IPS-NIHi7 (cell line): Measurements from ENCODE around the gene NSRP1.
A peak's percentile ranks its signal among the peaks of the same experiment; 100 is the strongest.
"Not testable (repeated sequence)": the region's sequence is repeated elsewhere in the genome, so short reads cannot be mapped to it uniquely, and the experiment has no call there.

ENCODE experiments used
- DNase-seq: peaks from one replicate; pipeline ENCODE4 v3.0.0; 2012; ENCODE audit warnings: mixed read lengths; ENCODE audit errors: extremely low spot score

NSRP1 gene

DNA sequence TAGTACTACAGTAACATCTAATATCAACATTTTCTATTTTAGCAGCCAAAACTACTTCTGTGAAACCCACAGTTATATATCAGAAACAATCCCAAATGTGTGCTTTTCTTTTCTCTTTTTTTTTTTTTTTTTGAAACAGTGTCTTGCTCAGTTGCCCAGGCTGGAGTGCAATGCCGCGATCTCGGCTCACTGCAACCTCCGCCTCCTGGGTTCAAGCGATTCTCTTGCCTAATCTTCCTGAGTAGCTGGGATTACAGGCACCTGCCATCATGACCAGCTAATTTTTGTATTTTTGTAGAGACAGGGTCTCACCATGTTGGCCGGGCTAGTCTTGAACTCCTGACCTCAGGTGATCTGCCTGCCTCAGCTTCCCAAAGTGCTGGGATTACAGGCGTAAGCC, 2.0 kb downstream of the NSRP1 start:
- DNase-seq: not testable (repeated sequence)

DNA sequence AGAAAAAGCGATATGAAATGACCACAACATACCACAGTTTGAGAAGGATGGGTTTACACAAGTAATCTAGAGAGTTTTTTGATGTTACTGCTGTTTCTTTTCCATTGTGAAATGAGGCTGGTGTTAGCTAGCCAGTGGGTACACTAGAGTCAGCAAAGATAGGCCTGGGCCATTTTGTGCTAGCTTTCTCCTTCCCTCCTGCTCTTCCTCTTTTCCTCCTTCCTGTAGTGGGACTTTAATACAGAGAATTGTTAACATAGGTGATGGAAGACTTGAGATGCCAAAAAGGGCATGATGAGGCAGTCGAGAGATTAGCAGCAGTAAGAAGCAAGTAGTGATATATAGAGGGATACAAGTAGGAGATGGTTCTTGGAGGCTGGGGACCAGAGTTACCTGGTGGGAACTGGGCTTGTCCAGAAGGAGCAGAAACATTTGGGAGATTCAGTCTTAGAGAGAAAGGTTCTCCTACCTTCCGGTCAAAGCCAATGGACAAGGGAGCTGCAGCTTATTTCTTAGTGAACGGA, 7.7 kb downstream of the NSRP1 start:
- no peak for DNase-seq

GRCh38 chr17:30130121-30130520, 13.5 kb downstream of the NSRP1 start:
- DNase-seq: no peak

GRCh38 chr17:30132615-30133014, 16.0 kb downstream of the NSRP1 start:
- no peak for DNase-seq

- no peak for DNase-seq
Observed at GRCh38 chr17:30133197-30133596, 16.6 kb downstream of the NSRP1 start.

DNA sequence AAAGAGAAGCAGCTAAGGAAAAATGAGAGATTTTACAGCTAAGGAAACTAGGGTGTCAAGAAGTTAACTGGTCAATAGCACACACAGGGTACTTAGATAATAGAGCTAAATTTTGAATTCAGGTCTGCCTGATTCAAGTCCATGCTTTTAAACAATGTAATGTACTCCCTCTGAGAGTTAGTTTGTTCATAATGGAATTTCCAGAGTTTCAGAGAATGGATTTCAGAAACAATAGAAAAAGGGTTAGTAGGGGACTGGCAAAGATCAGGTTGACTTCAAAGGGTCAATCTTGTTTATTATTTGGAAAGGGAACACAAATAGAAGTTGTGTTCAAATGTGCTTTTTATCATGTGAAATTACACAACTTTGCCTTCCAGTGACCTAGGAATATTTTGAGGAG, 17.9 kb downstream of the NSRP1 start:
- no peak for DNase-seq

- no peak for DNase-seq
Observed at GRCh38 chr17:30137158-30137557, 20.5 kb downstream of the NSRP1 start.

- DNase-seq: not testable (repeated sequence)
Observed at GRCh38 chr17:30147860-30148259, 31.2 kb downstream of the NSRP1 start.

GRCh38 chr17:30148376-30148775, 31.8 kb downstream of the NSRP1 start:
- DNase-seq: peak; percentile 10

GRCh38 chr17:30151471-30151870, 34.9 kb downstream of the NSRP1 start:
- DNase-seq: no peak

- no peak for DNase-seq
Observed at GRCh38 chr17:30153463-30153862, 36.8 kb downstream of the NSRP1 start.

GRCh38 chr17:30155389-30155788, 38.8 kb downstream of the NSRP1 start:
- DNase-seq: no peak

DNA sequence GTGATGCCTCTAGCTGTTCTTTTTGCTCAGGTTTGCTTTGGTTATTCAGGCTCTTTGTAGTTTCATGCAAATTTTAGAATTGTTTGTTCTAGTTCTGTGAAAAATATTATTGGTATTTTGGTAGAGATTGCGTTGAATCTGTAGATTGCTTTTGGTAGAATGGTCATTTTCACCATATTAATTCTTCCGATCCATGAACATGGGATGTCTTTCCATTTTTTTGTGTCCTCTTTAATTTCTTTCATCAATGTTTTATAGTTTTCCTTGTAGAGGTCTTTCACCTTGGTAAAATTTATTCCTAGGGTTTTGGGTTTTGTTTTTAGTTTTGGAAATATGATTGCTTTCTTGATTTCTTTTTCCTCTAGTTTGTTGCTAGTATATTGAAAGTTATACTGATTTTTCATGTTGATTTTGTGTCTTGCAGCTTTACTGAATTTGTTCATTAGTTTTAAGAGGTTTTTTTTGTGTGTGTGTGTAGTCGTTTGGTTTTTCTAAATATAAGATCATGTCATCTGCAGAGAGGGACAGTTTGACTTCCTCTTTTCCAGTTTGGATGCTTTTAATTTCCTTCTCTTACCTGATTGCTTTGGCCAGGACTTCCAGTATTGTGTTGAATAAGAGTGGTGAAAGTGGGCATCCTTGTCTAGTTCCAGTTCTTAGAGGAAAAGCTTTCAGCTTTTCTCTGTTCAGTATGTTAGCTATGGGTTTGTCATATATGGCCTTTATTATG, 42.4 kb downstream of the NSRP1 start:
- no peak for DNase-seq

GRCh38 chr17:30160419-30161172, 44.0 kb downstream of the NSRP1 start:
- DNase-seq: no peak

DNA sequence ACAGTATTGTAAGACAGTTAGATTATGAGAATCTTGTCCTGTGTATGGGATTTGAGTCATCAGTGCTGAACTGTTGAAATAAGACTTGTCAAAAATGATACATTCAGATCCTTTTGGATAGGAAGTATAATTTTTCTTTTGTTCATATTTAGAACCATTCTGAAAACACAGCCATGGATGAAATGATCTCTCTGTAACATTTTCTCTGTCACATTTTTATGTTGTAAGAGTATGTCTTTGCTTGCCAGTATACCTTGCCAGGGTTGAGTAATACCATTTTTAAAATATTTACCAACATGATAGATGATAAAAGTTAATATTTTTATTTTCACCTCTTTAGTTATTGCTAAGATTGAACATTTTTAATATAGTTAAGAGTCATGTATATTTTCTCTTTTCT, 45.0 kb downstream of the NSRP1 start:
- DNase-seq: no peak

DNA sequence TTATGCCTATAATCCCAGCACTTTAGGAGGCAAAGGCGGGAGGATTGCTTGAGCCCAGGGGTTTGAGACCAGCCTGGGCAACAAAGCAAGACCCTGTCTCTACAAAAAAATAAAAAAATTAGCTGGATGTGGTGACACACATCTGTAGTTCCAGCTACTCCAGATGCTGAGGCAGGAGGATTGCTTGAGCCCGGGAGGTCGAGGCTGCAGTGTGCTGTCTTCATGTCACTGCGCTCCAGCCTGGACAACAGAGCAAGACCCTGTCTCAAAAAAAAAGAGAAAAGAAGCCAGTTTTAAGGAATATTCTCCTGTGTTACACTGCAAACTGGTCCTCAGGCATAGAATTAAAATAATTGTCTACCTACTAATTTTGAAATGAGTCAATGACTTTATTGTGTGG, 47.9 kb downstream of the NSRP1 start:
- DNase-seq: no peak

DNA sequence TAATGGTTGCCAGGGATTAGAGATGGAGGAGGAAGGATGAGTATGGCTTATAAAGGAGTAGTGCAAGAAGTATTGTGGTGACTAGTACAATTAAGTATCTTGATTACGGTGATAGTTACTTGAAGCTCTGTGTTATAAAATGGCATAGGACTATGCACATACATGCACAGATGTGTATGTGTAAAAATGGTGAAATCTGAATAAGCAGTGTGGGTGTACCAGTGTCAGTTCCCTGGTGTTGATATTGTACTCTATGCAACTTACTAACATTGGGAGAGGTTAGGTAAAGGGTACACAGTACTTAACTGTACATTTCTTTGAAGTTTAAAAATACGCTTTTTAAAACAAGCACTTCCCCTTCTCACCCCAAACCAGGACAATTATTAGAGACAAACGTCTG, 48.5 kb downstream of the NSRP1 start:
- DNase-seq: no peak

- no peak for DNase-seq
Observed at GRCh38 chr17:30165960-30166359, 49.3 kb downstream of the NSRP1 start.

GRCh38 chr17:30170415-30170987, 53.9 kb downstream of the NSRP1 start:
- no peak for DNase-seq

- DNase-seq: no peak
Observed at GRCh38 chr17:30172560-30172959, 55.9 kb downstream of the NSRP1 start.

- DNase-seq: no peak
Observed at GRCh38 chr17:30173649-30174048, 57.0 kb downstream of the NSRP1 start.

DNA sequence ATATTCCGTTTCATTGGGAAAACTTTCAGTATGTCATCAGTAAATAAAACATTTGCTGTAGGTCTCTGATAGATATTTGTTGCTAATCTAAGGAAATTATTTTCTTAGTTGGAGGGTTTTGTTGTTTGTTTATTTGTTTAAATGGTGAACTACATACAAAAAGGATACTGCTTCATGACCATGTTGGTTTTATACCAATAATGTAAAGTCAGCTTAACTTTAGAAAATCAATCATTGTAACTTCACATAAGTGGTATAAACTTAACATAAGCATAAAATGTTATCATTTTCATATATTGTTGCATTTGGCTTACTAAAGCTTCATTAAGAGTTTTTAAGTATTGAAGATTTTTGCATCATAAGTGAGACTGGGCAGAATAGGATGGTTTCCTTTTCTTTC, 57.9 kb downstream of the NSRP1 start:
- DNase-seq: no peak

GRCh38 chr17:30176855-30177254, 60.2 kb downstream of the NSRP1 start:
- DNase-seq: no peak
